Measurements from ENCODE around the gene DLG2.

DNA sequence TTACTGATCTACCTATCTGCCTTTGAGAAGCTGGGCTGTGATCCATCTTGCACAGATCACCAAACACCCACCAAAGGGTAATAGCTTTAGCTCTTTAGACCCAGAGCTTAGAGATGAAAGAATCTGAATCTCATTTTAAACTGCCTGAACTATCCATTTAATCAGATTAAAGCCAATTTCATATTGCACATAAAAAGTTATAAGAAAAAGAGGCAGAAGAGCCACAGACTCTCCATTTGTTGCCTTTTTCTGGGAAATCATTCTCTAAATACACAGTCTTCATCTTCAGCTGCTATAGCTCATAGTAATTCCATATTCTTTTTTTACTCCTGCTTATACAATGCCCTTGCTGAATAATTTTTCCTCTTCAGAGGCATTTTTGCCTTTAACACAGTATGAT is 271.2 kb downstream of the DLG2 start:
- TF ChIP-seq, protein P1, sequence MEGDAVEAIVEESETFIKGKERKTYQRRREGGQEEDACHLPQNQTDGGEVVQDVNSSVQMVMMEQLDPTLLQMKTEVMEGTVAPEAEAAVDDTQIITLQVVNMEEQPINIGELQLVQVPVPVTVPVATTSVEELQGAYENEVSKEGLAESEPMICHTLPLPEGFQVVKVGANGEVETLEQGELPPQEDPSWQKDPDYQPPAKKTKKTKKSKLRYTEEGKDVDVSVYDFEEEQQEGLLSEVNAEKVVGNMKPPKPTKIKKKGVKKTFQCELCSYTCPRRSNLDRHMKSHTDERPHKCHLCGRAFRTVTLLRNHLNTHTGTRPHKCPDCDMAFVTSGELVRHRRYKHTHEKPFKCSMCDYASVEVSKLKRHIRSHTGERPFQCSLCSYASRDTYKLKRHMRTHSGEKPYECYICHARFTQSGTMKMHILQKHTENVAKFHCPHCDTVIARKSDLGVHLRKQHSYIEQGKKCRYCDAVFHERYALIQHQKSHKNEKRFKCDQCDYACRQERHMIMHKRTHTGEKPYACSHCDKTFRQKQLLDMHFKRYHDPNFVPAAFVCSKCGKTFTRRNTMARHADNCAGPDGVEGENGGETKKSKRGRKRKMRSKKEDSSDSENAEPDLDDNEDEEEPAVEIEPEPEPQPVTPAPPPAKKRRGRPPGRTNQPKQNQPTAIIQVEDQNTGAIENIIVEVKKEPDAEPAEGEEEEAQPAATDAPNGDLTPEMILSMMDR (IDR thresholded peaks at IDR 0.05), result no peak
- TF ChIP-seq POLR2A (IDR thresholded peaks at IDR 0.05), result no peak

Data from ovary (tissue), 3 donors.